Panc1 (cell line): Measurements from ENCODE around the gene WDR70.

Experiments
- POLR2AphosphoS5 ChIP-seq: IDR thresholded peaks from 2 replicates; pipeline ENCODE4 v1.6.1; 2012; ENCODE audit warnings: mild to moderate bottlenecking, low read depth, low read length, moderate library complexity
- SIN3A ChIP-seq: IDR thresholded peaks from 2 replicates; pipeline ENCODE4 v1.6.1; 2012; ENCODE audit warnings: low read depth, mild to moderate bottlenecking, low read length, moderate library complexity, borderline replicate concordance; ENCODE audit not compliant: insufficient read depth
- TCF7L2 ChIP-seq: IDR thresholded peaks from 2 replicates; pipeline ENCODE4 v1.6.1; 2011; ENCODE audit warnings: mild to moderate bottlenecking, low read depth, low read length, inconsistent platforms
- TF ChIP-seq, protein P1 (sequence below): fragments of 450-650 bp; IDR thresholded peaks from 2 replicates; pipeline ENCODE4 v1.5.1; 2017; ENCODE audit warnings: mild to moderate bottlenecking
- TF ChIP-seq, protein P2 (sequence below), 2 experiments: IDR thresholded peaks; 2 replicates each; pipeline ENCODE4 v1.6.1; 2011 to 2012; ENCODE audit warnings: low read depth in 2 of 2, control low read depth in 1 of 2, low read length in 1 of 2, mild to moderate bottlenecking in 1 of 2, moderate library complexity in 1 of 2; ENCODE audit not compliant: insufficient read depth in 1 of 2

DNA sequence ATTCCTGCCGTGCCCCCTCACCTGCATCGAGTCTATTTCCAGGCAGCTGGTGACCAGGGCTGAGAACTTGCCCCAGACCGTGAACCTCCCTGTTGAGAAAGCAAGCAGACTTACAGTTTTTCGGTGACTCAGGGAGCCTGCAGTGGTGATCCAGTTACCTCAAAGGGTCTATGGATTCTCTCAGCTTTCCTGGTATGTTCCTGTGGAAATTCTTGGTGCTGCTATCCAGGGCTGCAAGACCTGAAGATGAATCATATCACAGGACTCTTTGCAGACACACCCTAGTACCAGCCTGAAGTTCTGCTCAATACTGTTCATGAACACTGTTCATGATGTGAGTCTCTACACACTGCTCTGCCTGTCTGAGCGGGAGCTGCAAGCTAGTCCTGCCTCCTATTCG lies 154.7 kb downstream of the WDR70 start:
- TF ChIP-seq POLR2AphosphoS5 (no peak), SIN3A (no peak), TCF7L2 (no peak)
- TF ChIP-seq, protein P1, sequence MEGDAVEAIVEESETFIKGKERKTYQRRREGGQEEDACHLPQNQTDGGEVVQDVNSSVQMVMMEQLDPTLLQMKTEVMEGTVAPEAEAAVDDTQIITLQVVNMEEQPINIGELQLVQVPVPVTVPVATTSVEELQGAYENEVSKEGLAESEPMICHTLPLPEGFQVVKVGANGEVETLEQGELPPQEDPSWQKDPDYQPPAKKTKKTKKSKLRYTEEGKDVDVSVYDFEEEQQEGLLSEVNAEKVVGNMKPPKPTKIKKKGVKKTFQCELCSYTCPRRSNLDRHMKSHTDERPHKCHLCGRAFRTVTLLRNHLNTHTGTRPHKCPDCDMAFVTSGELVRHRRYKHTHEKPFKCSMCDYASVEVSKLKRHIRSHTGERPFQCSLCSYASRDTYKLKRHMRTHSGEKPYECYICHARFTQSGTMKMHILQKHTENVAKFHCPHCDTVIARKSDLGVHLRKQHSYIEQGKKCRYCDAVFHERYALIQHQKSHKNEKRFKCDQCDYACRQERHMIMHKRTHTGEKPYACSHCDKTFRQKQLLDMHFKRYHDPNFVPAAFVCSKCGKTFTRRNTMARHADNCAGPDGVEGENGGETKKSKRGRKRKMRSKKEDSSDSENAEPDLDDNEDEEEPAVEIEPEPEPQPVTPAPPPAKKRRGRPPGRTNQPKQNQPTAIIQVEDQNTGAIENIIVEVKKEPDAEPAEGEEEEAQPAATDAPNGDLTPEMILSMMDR: no peak
- TF ChIP-seq, protein P2, sequence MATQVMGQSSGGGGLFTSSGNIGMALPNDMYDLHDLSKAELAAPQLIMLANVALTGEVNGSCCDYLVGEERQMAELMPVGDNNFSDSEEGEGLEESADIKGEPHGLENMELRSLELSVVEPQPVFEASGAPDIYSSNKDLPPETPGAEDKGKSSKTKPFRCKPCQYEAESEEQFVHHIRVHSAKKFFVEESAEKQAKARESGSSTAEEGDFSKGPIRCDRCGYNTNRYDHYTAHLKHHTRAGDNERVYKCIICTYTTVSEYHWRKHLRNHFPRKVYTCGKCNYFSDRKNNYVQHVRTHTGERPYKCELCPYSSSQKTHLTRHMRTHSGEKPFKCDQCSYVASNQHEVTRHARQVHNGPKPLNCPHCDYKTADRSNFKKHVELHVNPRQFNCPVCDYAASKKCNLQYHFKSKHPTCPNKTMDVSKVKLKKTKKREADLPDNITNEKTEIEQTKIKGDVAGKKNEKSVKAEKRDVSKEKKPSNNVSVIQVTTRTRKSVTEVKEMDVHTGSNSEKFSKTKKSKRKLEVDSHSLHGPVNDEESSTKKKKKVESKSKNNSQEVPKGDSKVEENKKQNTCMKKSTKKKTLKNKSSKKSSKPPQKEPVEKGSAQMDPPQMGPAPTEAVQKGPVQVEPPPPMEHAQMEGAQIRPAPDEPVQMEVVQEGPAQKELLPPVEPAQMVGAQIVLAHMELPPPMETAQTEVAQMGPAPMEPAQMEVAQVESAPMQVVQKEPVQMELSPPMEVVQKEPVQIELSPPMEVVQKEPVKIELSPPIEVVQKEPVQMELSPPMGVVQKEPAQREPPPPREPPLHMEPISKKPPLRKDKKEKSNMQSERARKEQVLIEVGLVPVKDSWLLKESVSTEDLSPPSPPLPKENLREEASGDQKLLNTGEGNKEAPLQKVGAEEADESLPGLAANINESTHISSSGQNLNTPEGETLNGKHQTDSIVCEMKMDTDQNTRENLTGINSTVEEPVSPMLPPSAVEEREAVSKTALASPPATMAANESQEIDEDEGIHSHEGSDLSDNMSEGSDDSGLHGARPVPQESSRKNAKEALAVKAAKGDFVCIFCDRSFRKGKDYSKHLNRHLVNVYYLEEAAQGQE (IDR thresholded peaks at IDR 0.05; ENCODE audit: insufficient read depth in 1 of 2, low read depth in 2 of 2, low read length in 1 of 2): no peak
